GM19397 (cell line): Measurements from ENCODE around the gene PEX11B.

Experiments
- ATAC-seq: cut with Tn5 transposase; IDR thresholded peaks from one replicate; pipeline ENCODE4 v1.9.1; 2021; ENCODE audit warnings: mild to moderate bottlenecking, moderate library complexity; ENCODE audit not compliant: unreplicated experiment

Gene PEX11B

GRCh38 chr1:145908653-145909052 is 9.9 kb downstream of the PEX11B start:
- ATAC-seq = no peak

GRCh38 chr1:145906954-145907753 is 11.4 kb downstream of the PEX11B start:
- ATAC-seq = no peak

- no peak for ATAC-seq
These were observed 17.1 kb downstream of the PEX11B start for GRCh38 chr1:145901312-145902021.

GRCh38 chr1:145898756-145899155 is 19.8 kb downstream of the PEX11B start:
- no peak for ATAC-seq

- no peak for ATAC-seq
These were observed 20.5 kb downstream of the PEX11B start for GRCh38 chr1:145897969-145898368.

- no peak for ATAC-seq
These were observed 23.0 kb downstream of the PEX11B start for GRCh38 chr1:145895471-145895870.

GRCh38 chr1:145893306-145894055 is 25.0 kb downstream of the PEX11B start:
- no peak for ATAC-seq

- no peak for ATAC-seq
These were observed 25.9 kb downstream of the PEX11B start for GRCh38 chr1:145892486-145893087.

GRCh38 chr1:145891587-145892485 is 26.7 kb downstream of the PEX11B start:
- no peak for ATAC-seq

- no peak for ATAC-seq
These were observed 27.4 kb downstream of the PEX11B start for GRCh38 chr1:145891143-145891542.

- ATAC-seq = no peak
These were observed 28.8 kb downstream of the PEX11B start for GRCh38 chr1:145889722-145890121.

- no peak for ATAC-seq
These were observed 30.9 kb downstream of the PEX11B start for GRCh38 chr1:145887631-145888030.

- no peak for ATAC-seq
These were observed 31.7 kb downstream of the PEX11B start for GRCh38 chr1:145886816-145887215.

GRCh38 chr1:145886390-145886789 is 32.1 kb downstream of the PEX11B start:
- ATAC-seq = no peak

- ATAC-seq = peak; percentile 97
These were observed 32.7 kb downstream of the PEX11B start, which contains the start of gene ANKRD35 for GRCh38 chr1:145885738-145886287. ANKRD35 (minus strand) TSS chr1:145885866; CDS start chr1:145885758, 108 bp downstream.

- ATAC-seq = no peak
These were observed 33.8 kb downstream of the PEX11B start for GRCh38 chr1:145884675-145885074.

GRCh38 chr1:145879775-145880174 is 38.7 kb downstream of the PEX11B start:
- no peak for ATAC-seq

- no peak for ATAC-seq
These were observed 39.8 kb downstream of the PEX11B start for GRCh38 chr1:145878724-145879123.

- no peak for ATAC-seq
These were observed 40.5 kb downstream of the PEX11B start for GRCh38 chr1:145877923-145878486.
